HepG2 (cell line): ENCODE results near the gene WFDC1. TPM values are rescaled to one million over a fixed set of nuclear protein-coding genes. Genes with fewer than 3 reads are reported as not detected.

Source experiments
- ATAC-seq: fragments of 200-7000 bp; cut with Tn5 transposase; 3 replicates; pipeline ENCODE4 v1.9.1; 2020; ENCODE audit warnings: mild to moderate bottlenecking, moderate library complexity
- BruUV-seq: library from RNA; stranded (reverse); fragments of 400-500 nt; replicated peaks from 2 replicates; lab custom pipeline; 2021; lab: Mats Ljungman, UMichigan
- CTCF ChIA-PET: fragments of 300-600 bp; formaldehyde crosslinking; extraction: SDS; loops from one replicate; lab custom pipeline; 2021; ENCODE audit warnings: low total read pairs, inconsistent platforms, low intra/inter-chr PET ratio; lab: Yijun Ruan, JAX
- POLR2A ChIA-PET: fragments of 350-600 bp; sonication (Branson Sonifier 250); formaldehyde crosslinking; loops from one replicate; lab custom pipeline; 2020; ENCODE audit warnings: antibody characterized with exemption, inconsistent platforms; lab: Yijun Ruan, JAX
- DNase-seq: peaks from one replicate; pipeline ENCODE4 v3.0.0-alpha.2; 2015; ENCODE audit warnings: low spot score
- FAIRE-seq: peaks from 3 replicates; lab custom pipeline; 2011; peaks lifted over from hg19 to GRCh38; lab: Jason Lieb, UNC
- H2AFZ ChIP-seq: one replicate; pipeline ENCODE4 v1.6.1; 2011; ENCODE audit warnings: low read length, inconsistent platforms
- H3K27ac ChIP-seq: fragments of 300-600 bp; 3 replicates; pipeline ENCODE4 v1.8.0; 2011; ENCODE audit warnings: mixed run types, mild to moderate bottlenecking, mixed read lengths, low read length, inconsistent platforms; ENCODE audit not compliant: insufficient read depth; ENCODE audit errors: extremely low read length
- H3K27me3 ChIP-seq, 2 experiments: fragments of 200-600 bp in 1 of 2; 2 replicates in 1 of 2; 3 replicates in 1 of 2; pipeline versions ENCODE4 v1.6.0 to v1.8.0; 2011; ENCODE audit warnings: low read length in 2 of 2, mild to moderate bottlenecking in 2 of 2, moderate library complexity in 2 of 2, inconsistent platforms in 1 of 2; ENCODE audit not compliant: insufficient read depth in 2 of 2, control insufficient read depth in 1 of 2
- H3K36me3 ChIP-seq, 2 experiments: fragments of 200-600 bp in 1 of 2; replicated peaks in 1 of 2; 2 replicates in 1 of 2; 3 replicates in 1 of 2; pipeline versions ENCODE4 v1.5.1 to v1.8.0; 2011; ENCODE audit warnings: low read length in 2 of 2, inconsistent platforms in 1 of 2; ENCODE audit not compliant: insufficient read depth in 2 of 2, control insufficient read depth in 1 of 2
- H3K4me1 ChIP-seq: 2 replicates; pipeline ENCODE4 v1.5.1; 2012; ENCODE audit warnings: low read length, inconsistent platforms; ENCODE audit not compliant: insufficient read depth
- H3K4me2 ChIP-seq: 2 replicates; pipeline ENCODE4 v1.6.0; 2011; ENCODE audit warnings: low read depth, low read length, inconsistent platforms
- H3K4me3 ChIP-seq, 3 experiments: fragments of 200-600 bp in 1 of 3; sonication (generic), shearing (Covaris generic) in 1 of 3; replicated peaks in 1 of 3; 2 replicates each; pipeline ENCODE4 v1.5.1; 2011 to 2016; ENCODE audit warnings: low read length in 3 of 3, inconsistent platforms in 2 of 3, low read depth in 2 of 3, mild to moderate bottlenecking in 2 of 3, control low read depth in 1 of 3, mixed read lengths in 1 of 3; ENCODE audit not compliant: insufficient read depth in 1 of 3
- H3K79me2 ChIP-seq: one replicate; pipeline ENCODE4 v1.6.1; 2011; ENCODE audit warnings: low read length, inconsistent platforms; ENCODE audit not compliant: insufficient read depth
- H3K9ac ChIP-seq: 2 replicates; pipeline ENCODE4 v1.6.0; 2011; ENCODE audit warnings: mild to moderate bottlenecking, low read depth, low read length, inconsistent platforms; ENCODE audit not compliant: insufficient read depth
- H3K9me3 ChIP-seq: 2 replicates; pipeline ENCODE4 v1.5.1; 2012; ENCODE audit warnings: mild to moderate bottlenecking, low read length
- H4K20me1 ChIP-seq: 2 replicates; pipeline ENCODE4 v1.6.0; 2011; ENCODE audit warnings: inconsistent platforms, mild to moderate bottlenecking, low read length, moderate library complexity; ENCODE audit not compliant: insufficient read depth
- BORCS8-MEF2B ChIP-seq: sonication (generic); formaldehyde crosslinking; IDR thresholded peaks from 2 replicates; pipeline ENCODE4 v1.8.0; 2022; ENCODE audit warnings: mild to moderate bottlenecking, missing genetic modification reagents
- BRF2 ChIP-seq: sonication (generic); formaldehyde crosslinking; IDR thresholded peaks from 2 replicates; pipeline ENCODE4 v1.8.1; 2022; ENCODE audit warnings: mild to moderate bottlenecking, missing genetic modification reagents
- DNMT1 ChIP-seq: sonication (generic); formaldehyde crosslinking; IDR thresholded peaks from 2 replicates; pipeline ENCODE4 v1.5.1; 2020; ENCODE audit warnings: mild to moderate bottlenecking, missing genetic modification reagents
- GFI1 ChIP-seq: sonication (generic); formaldehyde crosslinking; IDR thresholded peaks from 2 replicates; pipeline ENCODE4 v1.5.0; 2020; ENCODE audit warnings: missing genetic modification reagents, mild to moderate bottlenecking, borderline replicate concordance
- HNRNPH1 ChIP-seq: fragments of 200-400 bp; formaldehyde crosslinking; optimal IDR thresholded peaks from 2 replicates; pipeline ENCODE3; 2017; ENCODE audit warnings: mild to moderate bottlenecking, low read depth, low read length
- KLF11 ChIP-seq: IDR thresholded peaks from 2 replicates; pipeline ENCODE4 v1.6.1; 2016; ENCODE audit warnings: missing compliant biosample characterization
- MAF1 ChIP-seq: sonication (generic); formaldehyde crosslinking; IDR thresholded peaks from 2 replicates; pipeline ENCODE4 v1.5.0; 2020; ENCODE audit warnings: missing genetic modification reagents, borderline replicate concordance
- MAZ ChIP-seq, 2 experiments: sonication (generic) in 1 of 2; formaldehyde crosslinking in 1 of 2; IDR thresholded peaks; 2 replicates each; pipeline versions ENCODE4 v1.5.0 to v1.6.1; 2012 to 2020; ENCODE audit warnings: low read depth in 2 of 2, mild to moderate bottlenecking in 2 of 2, borderline replicate concordance in 1 of 2, improper control_type of control experiment in 1 of 2, low read length in 1 of 2, missing genetic modification reagents in 1 of 2, moderate library complexity in 1 of 2
- NFYC ChIP-seq: IDR thresholded peaks from 2 replicates; pipeline ENCODE4 v1.6.1; 2016; ENCODE audit warnings: missing genetic modification reagents, missing compliant biosample characterization
- RBM22 ChIP-seq: fragments of 200-400 bp; formaldehyde crosslinking; optimal IDR thresholded peaks from 2 replicates; pipeline ENCODE3; 2017; ENCODE audit warnings: mild to moderate bottlenecking, low read length, moderate library complexity
- ZNF354B ChIP-seq: sonication (generic); formaldehyde crosslinking; IDR thresholded peaks from 2 replicates; pipeline ENCODE4 v1.8.0; 2022; ENCODE audit warnings: mild to moderate bottlenecking, missing genetic modification reagents
- ZNF44 ChIP-seq: sonication (generic); formaldehyde crosslinking; IDR thresholded peaks from 2 replicates; pipeline ENCODE4 v1.5.1; 2020; ENCODE audit warnings: mild to moderate bottlenecking, missing genetic modification reagents
- ZNF510 ChIP-seq: sonication (generic); formaldehyde crosslinking; IDR thresholded peaks from 2 replicates; pipeline ENCODE4 v1.4.0; 2020; ENCODE audit warnings: low read depth, mild to moderate bottlenecking, missing genetic modification reagents
- WGBS: methylation state at CpG from one replicate; pipeline ENCODE4 v1.1.6; 2017; ENCODE audit warnings: low lambda C conversion rate; 5-methylcytosine and 5-hydroxymethylcytosine counted together
- in situ Hi-C: cut with HindIII; loops from 2 replicates; pipeline ENCODE4 v1.10.0; 2017; ENCODE audit warnings: low pct_unique_long_range_greater_than_20kb; ENCODE audit not compliant: extremely low pct_ligation_motif_present
- intact Hi-C: fragments of 100-400 bp; cut with micrococcal nuclease; formaldehyde crosslinking; loops from one replicate; pipeline ENCODE4 v1.10.0; 2022; ENCODE audit not compliant: unreplicated experiment
- polyA plus RNA-seq, 8 experiments: library from polyadenylated mRNA; depleted of rRNA in 3 of 8; stranded (reverse) in 7 of 8; unstranded in 1 of 8; fragments of >200 nt; fragmentation: Illumina TruSeq in 4 of 8; extraction: Trizol in 4 of 8; gene quantifications; 2 replicates each; pipeline versions ENCODE4 v1.2.1 to v1.2.3, GENCODE V29; 2011 to 2016; ENCODE audit warnings: low read depth in 4 of 8, missing spikeins in 1 of 8, mixed read lengths in 1 of 8; ENCODE audit not compliant: insufficient read depth in 1 of 8
- total RNA-seq, 5 experiments: library from RNA; depleted of rRNA; stranded (reverse); fragments of >200 nt; fragmentation: Illumina TruSeq; extraction: Trizol; gene quantifications; 2 replicates each; pipeline ENCODE4 v1.2.3, GENCODE V29; 2016; ENCODE audit warnings: low read depth in 1 of 5
- TF ChIP-seq, protein P1 (sequence below): IDR thresholded peaks from 2 replicates; pipeline ENCODE4 v1.6.1; 2012; ENCODE audit warnings: low read depth, low read length, improper control_type of control experiment
- TF ChIP-seq, protein P2 (sequence below): sonication (generic); formaldehyde crosslinking; IDR thresholded peaks from 2 replicates; pipeline ENCODE4 v1.5.0; 2020; ENCODE audit warnings: mild to moderate bottlenecking, missing genetic modification reagents, moderate library complexity

The WFDC1 gene
- total and polyA plus RNA-seq, 2 of the 13 experiments (the other 11 are each of a cell fraction or from before 2014, with no cell fraction given): not detected

DNA sequence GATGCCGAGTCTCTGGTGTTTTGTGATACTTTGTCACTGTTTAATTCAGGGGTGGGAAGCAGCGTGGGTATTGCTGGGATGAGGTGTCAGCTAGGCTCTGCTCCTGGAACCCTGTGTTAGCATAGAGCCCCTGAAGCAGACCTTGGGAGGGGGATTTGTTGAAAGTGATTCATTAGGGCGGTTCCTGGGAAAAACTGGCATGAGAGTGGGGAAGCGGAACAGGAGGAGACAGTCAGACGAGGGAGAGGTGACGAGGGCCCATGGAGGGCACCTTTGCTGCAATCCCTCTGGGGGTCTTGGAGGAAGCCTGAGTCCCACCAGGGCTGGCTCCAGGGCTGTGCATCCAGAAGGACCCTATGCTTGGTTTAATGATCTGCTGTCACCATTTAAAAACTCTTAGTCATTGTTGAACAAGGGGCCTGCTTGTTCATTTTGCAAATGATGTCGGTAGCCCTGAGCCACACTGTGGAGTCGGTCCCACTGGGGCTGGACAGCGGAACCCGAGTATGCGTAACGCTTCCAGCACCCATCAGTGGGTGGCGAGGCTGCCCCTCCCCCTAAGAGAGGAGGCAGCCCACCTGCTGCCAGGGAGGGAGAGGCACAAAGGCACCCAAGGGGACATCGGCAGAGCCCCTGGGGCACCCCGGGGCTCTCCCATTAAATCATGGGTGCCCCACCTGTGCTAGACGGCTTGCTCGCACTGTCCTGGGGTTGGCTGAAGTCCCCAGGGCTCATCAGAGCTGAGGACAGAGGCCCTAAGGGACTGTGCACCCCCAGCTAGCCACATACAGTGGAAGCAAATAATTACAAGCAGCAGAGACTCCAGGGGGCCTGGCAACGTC, 35.4 kb downstream of the WFDC1 start (continued):
- TF ChIP-seq, protein P1, sequence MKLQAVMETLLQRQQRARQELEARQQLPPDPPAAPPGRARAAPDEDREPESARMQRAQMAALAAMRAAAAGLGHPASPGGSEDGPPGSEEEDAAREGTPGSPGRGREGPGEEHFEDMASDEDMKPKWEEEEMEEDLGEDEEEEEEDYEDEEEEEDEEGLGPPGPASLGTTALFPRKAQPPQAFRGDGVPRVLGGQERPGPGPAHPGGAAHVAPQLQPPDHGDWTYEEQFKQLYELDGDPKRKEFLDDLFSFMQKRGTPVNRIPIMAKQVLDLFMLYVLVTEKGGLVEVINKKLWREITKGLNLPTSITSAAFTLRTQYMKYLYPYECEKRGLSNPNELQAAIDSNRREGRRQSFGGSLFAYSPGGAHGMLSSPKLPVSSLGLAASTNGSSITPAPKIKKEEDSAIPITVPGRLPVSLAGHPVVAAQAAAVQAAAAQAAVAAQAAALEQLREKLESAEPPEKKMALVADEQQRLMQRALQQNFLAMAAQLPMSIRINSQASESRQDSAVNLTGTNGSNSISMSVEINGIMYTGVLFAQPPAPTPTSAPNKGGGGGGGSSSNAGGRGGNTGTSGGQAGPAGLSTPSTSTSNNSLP: no peak
- TF ChIP-seq MAF1: no peak
- TF ChIP-seq, all 625 proteins: peak for 0

DNA sequence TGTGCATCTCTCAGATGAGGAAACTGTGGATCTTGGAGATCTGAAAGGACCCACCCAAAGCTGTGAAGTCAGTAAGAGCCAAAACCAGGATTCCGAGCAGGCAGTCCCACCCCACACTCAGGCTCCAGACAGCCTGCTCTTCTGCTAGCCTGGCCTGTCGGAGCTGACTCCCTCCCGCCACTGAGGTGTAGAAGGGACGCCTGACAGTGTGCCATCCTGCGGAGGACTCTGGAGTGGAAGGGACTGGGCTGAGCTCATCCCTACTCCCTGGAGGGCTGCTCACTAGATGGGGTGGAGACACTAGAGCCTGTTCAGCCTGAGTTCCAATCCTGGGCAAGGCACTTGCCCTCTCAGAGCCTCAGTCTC, 36.0 kb downstream of the WFDC1 start:
- Histone ChIP-seq H3K79me2 (no peaks in the 10 kb centered on the region), H3K9me3 (no peaks in the 10 kb centered on the region), H3K4me2 (no peak overlapping the region), H3K27ac (no peak overlapping the region)
- DNase-seq (no peak), ATAC-seq (no peak)
- in situ Hi-C loops: no loop called here
- CTCF ChIA-PET: no interaction called here
- TF ChIP-seq ZNF354B (CRISPR knock-in tag) (no peak), KLF11 (CRISPR knock-in tag) (no peak), BORCS8-MEF2B (CRISPR knock-in tag) (no peak), MAZ (IDR thresholded peaks at IDR 0.05; ENCODE audit: borderline replicate concordance, low read depth, low read length) (no peak), MAZ (CRISPR knock-in tag; IDR thresholded peaks at IDR 0.05; ENCODE audit: low read depth) (no peak), ZNF44 (CRISPR knock-in tag) (no peak), ZNF510 (CRISPR knock-in tag) (no peak), DNMT1 (no peak), RBM22 (no peak), NFYC (CRISPR knock-in tag) (no peak), HNRNPH1 (no peak), GFI1 (CRISPR knock-in tag) (no peak), BRF2 (CRISPR knock-in tag) (no peak)
- TF ChIP-seq, protein P2, sequence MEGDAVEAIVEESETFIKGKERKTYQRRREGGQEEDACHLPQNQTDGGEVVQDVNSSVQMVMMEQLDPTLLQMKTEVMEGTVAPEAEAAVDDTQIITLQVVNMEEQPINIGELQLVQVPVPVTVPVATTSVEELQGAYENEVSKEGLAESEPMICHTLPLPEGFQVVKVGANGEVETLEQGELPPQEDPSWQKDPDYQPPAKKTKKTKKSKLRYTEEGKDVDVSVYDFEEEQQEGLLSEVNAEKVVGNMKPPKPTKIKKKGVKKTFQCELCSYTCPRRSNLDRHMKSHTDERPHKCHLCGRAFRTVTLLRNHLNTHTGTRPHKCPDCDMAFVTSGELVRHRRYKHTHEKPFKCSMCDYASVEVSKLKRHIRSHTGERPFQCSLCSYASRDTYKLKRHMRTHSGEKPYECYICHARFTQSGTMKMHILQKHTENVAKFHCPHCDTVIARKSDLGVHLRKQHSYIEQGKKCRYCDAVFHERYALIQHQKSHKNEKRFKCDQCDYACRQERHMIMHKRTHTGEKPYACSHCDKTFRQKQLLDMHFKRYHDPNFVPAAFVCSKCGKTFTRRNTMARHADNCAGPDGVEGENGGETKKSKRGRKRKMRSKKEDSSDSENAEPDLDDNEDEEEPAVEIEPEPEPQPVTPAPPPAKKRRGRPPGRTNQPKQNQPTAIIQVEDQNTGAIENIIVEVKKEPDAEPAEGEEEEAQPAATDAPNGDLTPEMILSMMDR (CRISPR knock-in tag): no peak
- TF ChIP-seq, all 625 proteins: peak for 0
- no peak for FAIRE-seq
- no TSS peak for BruUV-seq
- no peaks in the 10 kb centered on the region for H3K4me1 ChIP-seq
- peaks cover 2 to 41% of the 10 kb centered on the region in 2 experiments; a peak in 4 of 5 replicates for H3K27me3 ChIP-seq
- WGBS: 47% methylated on average over 5 of the region's 5 CpGs
- H3K36me3 ChIP-seq: no peaks in the 10 kb centered on the region
- H3K4me3 ChIP-seq: no peak overlapping the region
- intact Hi-C loops: no loop called here
- no peak overlapping the region for H3K9ac ChIP-seq
- POLR2A ChIA-PET: no interaction called here
- no peak overlapping the region for H2AFZ ChIP-seq
- no peaks in the 10 kb centered on the region for H4K20me1 ChIP-seq
